Stomach (tissue), 4 donors: ENCODE results near the gene COTL1.

Experiments used
- CTCF ChIP-seq, 7 experiments: fragments of 450-650 bp in 4 of 7; fragments of 200-600 bp in 3 of 7; sonication (generic) in 3 of 7; IDR thresholded peaks; one replicate each; pipeline ENCODE4 v1.5.1; 2016 to 2019; ENCODE audit warnings: antibody characterized with exemption in 7 of 7, control low read depth in 2 of 7, mild to moderate bottlenecking in 1 of 7
- EP300 ChIP-seq: sonication (generic); formaldehyde crosslinking; IDR thresholded peaks from one replicate; pipeline ENCODE4 v1.6.1; 2017; ENCODE audit warnings: antibody characterized with exemption
- POLR2A ChIP-seq, 4 donors: fragments of 450-650 bp; IDR thresholded peaks; one replicate each; pipeline ENCODE4 v1.6.1; 2016; ENCODE audit warnings: antibody characterized with exemption in 4 of 4, control low read depth in 2 of 4, mild to moderate bottlenecking in 1 of 4, moderate library complexity in 1 of 4
- POLR2AphosphoS5 ChIP-seq, 3 donors: sonication (generic); formaldehyde crosslinking; IDR thresholded peaks; one replicate each; pipeline ENCODE4 v1.6.1; 2016; ENCODE audit warnings: antibody characterized with exemption in 3 of 3

GRCh38 chr16:84658690-84659089 lies 40.8 kb upstream of the COTL1 start:
- TF ChIP-seq CTCF (IDR thresholded peaks at IDR 0.05) (no peak), POLR2A (IDR thresholded peaks at IDR 0.05) (no peak), POLR2AphosphoS5 (IDR thresholded peaks at IDR 0.05) (no peak), EP300 (no peak)
